HL-60 (cell line): ENCODE measurements around the gene CLN5.

Source experiments
- CTCF ChIP-seq: IDR thresholded peaks from one replicate; pipeline ENCODE4 v1.5.1; 2011; ENCODE audit warnings: low read length, control low read depth, inconsistent platforms; ENCODE audit not compliant: insufficient read depth
- POLR2AphosphoS5 ChIP-seq: IDR thresholded peaks from 2 replicates; pipeline ENCODE4 v1.6.1; 2012; ENCODE audit warnings: low read depth

- TF ChIP-seq CTCF: no peak
- no peak for TF ChIP-seq POLR2AphosphoS5
Observed at GRCh38 chr13:77029436-77029835, 37.6 kb downstream of the CLN5 start.
